OCI-LY3 (cell line): Measurements from ENCODE around the gene CST3.

Experiments
- CTCF ChIP-seq: fragments of 200-600, 300-600 bp; sonication (generic); IDR thresholded peaks from 2 replicates; pipeline ENCODE4 v1.5.1; 2014; ENCODE audit warnings: antibody characterized with exemption, low read length, low read depth
- EZH2phosphoT487 ChIP-seq: fragments of 200-600 bp; shearing (Covaris generic); IDR thresholded peaks from 2 replicates; pipeline ENCODE4 v1.6.1; 2018; ENCODE audit warnings: antibody characterized with exemption, mixed run types, low read depth

DNA sequence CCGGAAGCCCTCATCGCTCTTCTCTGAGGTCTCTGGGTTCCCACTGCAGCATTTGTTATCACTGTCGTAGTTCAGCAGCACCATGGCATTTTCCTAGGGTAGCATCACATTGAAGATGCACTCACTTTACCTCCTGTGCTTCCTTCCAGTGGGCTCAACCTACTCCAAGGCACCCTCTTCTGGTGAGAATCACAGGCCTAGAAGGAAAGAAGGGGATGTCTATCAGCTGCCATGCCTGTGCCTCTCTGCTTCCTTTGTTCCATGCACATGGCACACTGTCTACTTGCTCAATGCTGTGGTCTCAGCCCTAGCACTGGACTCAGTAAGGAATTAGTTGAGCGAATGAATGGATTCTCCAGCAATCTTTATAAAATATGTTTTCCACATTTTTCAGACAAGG is 28.4 kb upstream of the CST3 start:
- TF ChIP-seq CTCF (peak; percentile 33), EZH2phosphoT487 (no peak)
